HEK293 (cell line): Measurements from ENCODE around the gene ECI1.

ENCODE experiments used
- HIC1 ChIP-seq: fragments of 450-650 bp; formaldehyde crosslinking; IDR thresholded peaks from 2 replicates; pipeline ENCODE4 v1.5.1; 2016; ENCODE audit warnings: missing biosample characterization, missing genetic modification characterization
- IKZF3 ChIP-seq: fragments of 450-650 bp; IDR thresholded peaks from 2 replicates; pipeline ENCODE4 v1.5.0; 2018; ENCODE audit warnings: missing biosample characterization, mild to moderate bottlenecking, missing genetic modification characterization, moderate library complexity
- PRDM6 ChIP-seq: fragments of 450-650 bp; formaldehyde crosslinking; IDR thresholded peaks from 2 replicates; pipeline ENCODE4 v1.5.1; 2017; ENCODE audit warnings: missing biosample characterization, missing genetic modification characterization
- REST ChIP-seq: fragments of 450-650 bp; formaldehyde crosslinking; IDR thresholded peaks from 2 replicates; pipeline ENCODE4 v1.5.1; 2016; ENCODE audit warnings: missing biosample characterization, missing genetic modification characterization
- SCRT2 ChIP-seq: fragments of 450-650 bp; formaldehyde crosslinking; IDR thresholded peaks from 2 replicates; pipeline ENCODE4 v1.5.1; 2016; ENCODE audit warnings: missing biosample characterization, missing genetic modification characterization
- TCF7L2 ChIP-seq: IDR thresholded peaks from 2 replicates; pipeline ENCODE4 v1.6.1; 2011; ENCODE audit warnings: low read depth, mild to moderate bottlenecking, inconsistent platforms, low read length, moderate library complexity, borderline replicate concordance
- ZBTB1 ChIP-seq: fragments of 450-650 bp; formaldehyde crosslinking; IDR thresholded peaks from 2 replicates; pipeline ENCODE4 v1.5.1; 2016; ENCODE audit warnings: missing biosample characterization, missing genetic modification characterization
- ZBTB48 ChIP-seq: fragments of 450-650 bp; formaldehyde crosslinking; IDR thresholded peaks from 2 replicates; pipeline ENCODE4 v1.5.1; 2016; ENCODE audit warnings: missing biosample characterization, missing genetic modification characterization
- ZBTB49 ChIP-seq: fragments of 450-650 bp; formaldehyde crosslinking; IDR thresholded peaks from 2 replicates; pipeline ENCODE4 v1.5.1; 2016; ENCODE audit warnings: missing biosample characterization, missing genetic modification characterization, low read depth
- ZNF112 ChIP-seq: fragments of 450-650 bp; formaldehyde crosslinking; IDR thresholded peaks from 2 replicates; pipeline ENCODE4 v1.5.0; 2017; ENCODE audit warnings: missing biosample characterization, missing genetic modification characterization
- ZNF146 ChIP-seq: fragments of 450-650 bp; formaldehyde crosslinking; IDR thresholded peaks from 2 replicates; pipeline ENCODE4 v1.5.1; 2016; ENCODE audit warnings: missing biosample characterization, missing genetic modification characterization
- ZNF16 ChIP-seq: fragments of 450-650 bp; formaldehyde crosslinking; IDR thresholded peaks from 2 replicates; pipeline ENCODE4 v1.5.1; 2016; ENCODE audit warnings: low read depth, missing biosample characterization, missing genetic modification characterization
- ZNF214 ChIP-seq: fragments of 450-650 bp; formaldehyde crosslinking; IDR thresholded peaks from 2 replicates; pipeline ENCODE4 v1.5.1; 2017; ENCODE audit warnings: missing biosample characterization, mild to moderate bottlenecking, missing genetic modification characterization, borderline replicate concordance
- ZNF221 ChIP-seq: fragments of 450-650 bp; formaldehyde crosslinking; IDR thresholded peaks from 2 replicates; pipeline ENCODE4 v1.5.1; 2017; ENCODE audit warnings: missing biosample characterization, missing genetic modification characterization, borderline replicate concordance
- ZNF26 ChIP-seq: fragments of 450-650 bp; formaldehyde crosslinking; IDR thresholded peaks from 2 replicates; pipeline ENCODE4 v1.5.1; 2016; ENCODE audit warnings: missing biosample characterization, missing genetic modification characterization
- ZNF292 ChIP-seq: fragments of 450-650 bp; formaldehyde crosslinking; IDR thresholded peaks from 2 replicates; pipeline ENCODE4 v1.5.1; 2016; ENCODE audit warnings: low read depth, missing biosample characterization, missing genetic modification characterization, borderline replicate concordance
- ZNF341 ChIP-seq: fragments of 450-650 bp; formaldehyde crosslinking; IDR thresholded peaks from 2 replicates; pipeline ENCODE4; 2016; ENCODE audit warnings: low read depth, missing biosample characterization, missing genetic modification characterization
- ZNF354C ChIP-seq: fragments of 450-650 bp; formaldehyde crosslinking; IDR thresholded peaks from 2 replicates; pipeline ENCODE4 v1.5.1; 2016; ENCODE audit warnings: missing biosample characterization, missing genetic modification characterization, low read depth, borderline replicate concordance
- ZNF423 ChIP-seq: fragments of 450-650 bp; formaldehyde crosslinking; IDR thresholded peaks from 2 replicates; pipeline ENCODE4 v1.5.1; 2016; ENCODE audit warnings: missing biosample characterization, missing genetic modification characterization
- ZNF510 ChIP-seq: fragments of 450-650 bp; formaldehyde crosslinking; IDR thresholded peaks from 2 replicates; pipeline ENCODE4 v1.5.1; 2018; ENCODE audit warnings: mild to moderate bottlenecking, missing genetic modification characterization, missing biosample characterization; ENCODE audit not compliant: insufficient replicate concordance
- ZNF626 ChIP-seq: fragments of 450-650 bp; sonication (Bioruptor Pico); formaldehyde crosslinking; IDR thresholded peaks from 2 replicates; pipeline ENCODE4 v1.5.1; 2018; ENCODE audit warnings: missing biosample characterization, missing genetic modification characterization, inconsistent platforms
- ZNF701 ChIP-seq: fragments of 450-650 bp; formaldehyde crosslinking; IDR thresholded peaks from 2 replicates; pipeline ENCODE4 v1.5.1; 2016; ENCODE audit warnings: missing biosample characterization, missing genetic modification characterization
- ZNF768 ChIP-seq: fragments of 450-650 bp; formaldehyde crosslinking; IDR thresholded peaks from 2 replicates; pipeline ENCODE4 v1.5.1; 2018; ENCODE audit warnings: missing biosample characterization, mild to moderate bottlenecking, missing genetic modification characterization
- ZSCAN23 ChIP-seq: fragments of 450-650 bp; formaldehyde crosslinking; IDR thresholded peaks from 2 replicates; pipeline ENCODE4 v1.5.1; 2016; ENCODE audit warnings: missing biosample characterization, missing genetic modification characterization
- ZSCAN30 ChIP-seq: fragments of 450-650 bp; IDR thresholded peaks from 2 replicates; pipeline ENCODE4 v1.5.1; 2018; ENCODE audit warnings: missing biosample characterization, mild to moderate bottlenecking, missing genetic modification characterization, moderate library complexity
- ZXDB ChIP-seq: fragments of 450-650 bp; formaldehyde crosslinking; IDR thresholded peaks from 2 replicates; pipeline ENCODE4 v1.5.1; 2016; ENCODE audit warnings: missing biosample characterization, missing genetic modification characterization

The ECI1 gene

GRCh38 chr16:2251296-2252111 lies at the start of gene ECI1 (continued):
- TF ChIP-seq REST (peak; percentile 38; the same call in 1 of the 2 replicates), ZNF354C (tag by site-specific recombination) (no peak), ZNF423 (tag by site-specific recombination) (no peak), IKZF3 (peak; percentile 59; the same call in 1 of the 2 replicates), ZNF626 (tag by site-specific recombination) (no peak; the same call in 1 of the 2 replicates), ZNF341 (peak; percentile 99), ZNF112 (tag by site-specific recombination) (no peak), PRDM6 (tag by site-specific recombination) (no peak), ZNF221 (tag by site-specific recombination) (no peak), ZNF214 (no peak), ZNF16 (no peak), SCRT2 (no peak), ZBTB49 (no peak), HIC1 (tag by site-specific recombination) (peak; percentile 100), ZSCAN30 (tag by site-specific recombination) (peak; percentile 96), ZBTB1 (tag by site-specific recombination) (0 out of 2 replicates have a peak, but pooled peaks have one; percentile 54), ZNF146 (tag by site-specific recombination) (no peak), ZNF701 (tag by site-specific recombination) (no peak), ZBTB48 (tag by site-specific recombination) (no peak), ZSCAN23 (tag by site-specific recombination) (no peak), ZNF768 (tag by site-specific recombination) (peak; percentile 44; the same call in 1 of the 2 replicates), ZNF510 (tag by site-specific recombination) (no peak), ZNF292 (no peak), TCF7L2 (no peak), ZNF26 (tag by site-specific recombination) (no peak), ZXDB (peak; percentile 94)
